NB4 (cell line): ENCODE results near the gene HMX3.

Experiments
- DNase-seq: peaks from one replicate; pipeline ENCODE4 v3.0.0; 2010; ENCODE audit warnings: low read depth
- H3K4me3 ChIP-seq: one replicate; pipeline ENCODE4 v1.5.1; 2011; ENCODE audit warnings: mild to moderate bottlenecking, low read depth, low read length, moderate library complexity
- MYC ChIP-seq: IDR thresholded peaks from 2 replicates; pipeline ENCODE4 v1.6.1; 2011; ENCODE audit warnings: low read depth, low read length
- POLR2A ChIP-seq: IDR thresholded peaks from 2 replicates; pipeline ENCODE4 v1.6.1; 2011; ENCODE audit warnings: mild to moderate bottlenecking; ENCODE audit not compliant: insufficient read length; ENCODE audit errors: extremely low read depth
- TF ChIP-seq, protein P1 (sequence below): IDR thresholded peaks from 2 replicates; pipeline ENCODE4 v1.6.1; 2011; ENCODE audit warnings: low read depth, low read length
- TF ChIP-seq, protein P2 (sequence below): IDR thresholded peaks from one replicate; pipeline ENCODE4 v1.5.1; 2012; ENCODE audit warnings: low read depth, low read length

HMX3 gene

DNA sequence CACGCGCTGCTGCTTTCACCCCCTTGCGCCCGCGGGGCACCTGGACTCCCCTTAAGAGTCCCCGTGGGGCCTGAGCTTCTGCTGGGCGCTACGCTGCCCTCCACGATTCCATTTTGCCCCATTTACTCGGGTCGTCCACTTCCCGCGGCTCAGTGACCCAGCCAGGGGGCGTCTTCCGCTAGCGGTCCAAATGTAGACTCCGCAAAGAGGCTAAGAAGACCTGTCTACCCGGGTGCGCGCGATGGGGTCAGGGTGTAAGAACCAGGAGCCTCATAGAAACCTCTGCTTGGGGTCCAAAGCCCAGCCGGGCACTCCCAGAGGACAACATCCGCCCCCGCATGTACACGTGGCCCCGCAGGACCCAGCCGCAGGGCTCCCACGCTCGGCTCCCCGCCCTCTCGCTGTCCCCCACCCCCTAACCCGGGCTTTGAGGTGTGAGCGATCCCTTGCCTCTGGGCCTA, 7.0 kb downstream of the HMX3 start:
- TF ChIP-seq MYC, result no peak

DNA sequence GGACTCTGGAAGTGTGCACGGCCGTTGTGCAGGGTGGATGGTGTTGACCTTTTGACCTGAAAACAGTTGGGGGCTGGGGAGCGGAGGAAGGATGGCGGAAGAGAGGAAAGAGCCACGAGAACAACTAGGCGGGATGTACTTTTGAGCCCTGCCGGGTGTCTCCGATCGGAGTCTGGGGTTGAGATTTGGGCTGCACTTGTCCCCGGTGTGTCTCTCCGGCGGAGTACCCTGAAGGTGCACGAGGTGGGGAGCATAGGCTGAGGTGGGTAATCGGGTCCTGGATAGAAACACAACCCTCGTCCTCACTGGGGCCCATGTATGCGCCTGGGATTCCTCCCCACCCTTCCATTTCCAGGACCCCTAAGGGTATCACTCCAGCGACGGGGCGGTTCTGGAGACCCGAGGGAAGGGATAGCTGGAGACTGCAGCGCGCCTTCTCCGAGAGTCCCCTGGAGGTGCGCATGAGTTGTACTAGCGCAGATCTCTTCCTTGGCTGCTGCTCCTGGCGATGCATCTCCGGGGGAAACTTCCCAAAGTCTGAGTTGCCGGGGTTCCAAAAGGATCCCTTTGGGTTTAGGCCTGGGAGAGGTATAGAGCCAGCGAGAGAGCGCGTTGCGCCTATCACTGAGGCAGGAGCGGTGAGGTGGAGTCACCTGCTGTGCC, 7.5 kb downstream of the HMX3 start:
- no peak overlapping the region for H3K4me3 ChIP-seq
- TF ChIP-seq, protein P1, sequence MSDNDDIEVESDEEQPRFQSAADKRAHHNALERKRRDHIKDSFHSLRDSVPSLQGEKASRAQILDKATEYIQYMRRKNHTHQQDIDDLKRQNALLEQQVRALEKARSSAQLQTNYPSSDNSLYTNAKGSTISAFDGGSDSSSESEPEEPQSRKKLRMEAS, result no peak
- TF ChIP-seq, protein P2, sequence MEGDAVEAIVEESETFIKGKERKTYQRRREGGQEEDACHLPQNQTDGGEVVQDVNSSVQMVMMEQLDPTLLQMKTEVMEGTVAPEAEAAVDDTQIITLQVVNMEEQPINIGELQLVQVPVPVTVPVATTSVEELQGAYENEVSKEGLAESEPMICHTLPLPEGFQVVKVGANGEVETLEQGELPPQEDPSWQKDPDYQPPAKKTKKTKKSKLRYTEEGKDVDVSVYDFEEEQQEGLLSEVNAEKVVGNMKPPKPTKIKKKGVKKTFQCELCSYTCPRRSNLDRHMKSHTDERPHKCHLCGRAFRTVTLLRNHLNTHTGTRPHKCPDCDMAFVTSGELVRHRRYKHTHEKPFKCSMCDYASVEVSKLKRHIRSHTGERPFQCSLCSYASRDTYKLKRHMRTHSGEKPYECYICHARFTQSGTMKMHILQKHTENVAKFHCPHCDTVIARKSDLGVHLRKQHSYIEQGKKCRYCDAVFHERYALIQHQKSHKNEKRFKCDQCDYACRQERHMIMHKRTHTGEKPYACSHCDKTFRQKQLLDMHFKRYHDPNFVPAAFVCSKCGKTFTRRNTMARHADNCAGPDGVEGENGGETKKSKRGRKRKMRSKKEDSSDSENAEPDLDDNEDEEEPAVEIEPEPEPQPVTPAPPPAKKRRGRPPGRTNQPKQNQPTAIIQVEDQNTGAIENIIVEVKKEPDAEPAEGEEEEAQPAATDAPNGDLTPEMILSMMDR, result no peak
- no peak for TF ChIP-seq POLR2A
- no peak for DNase-seq

More for the DNA sequence above, 7.0 kb downstream of the HMX3 start:
- H3K4me3 ChIP-seq, result no peak overlapping the region
- DNase-seq, result no peak

DNA sequence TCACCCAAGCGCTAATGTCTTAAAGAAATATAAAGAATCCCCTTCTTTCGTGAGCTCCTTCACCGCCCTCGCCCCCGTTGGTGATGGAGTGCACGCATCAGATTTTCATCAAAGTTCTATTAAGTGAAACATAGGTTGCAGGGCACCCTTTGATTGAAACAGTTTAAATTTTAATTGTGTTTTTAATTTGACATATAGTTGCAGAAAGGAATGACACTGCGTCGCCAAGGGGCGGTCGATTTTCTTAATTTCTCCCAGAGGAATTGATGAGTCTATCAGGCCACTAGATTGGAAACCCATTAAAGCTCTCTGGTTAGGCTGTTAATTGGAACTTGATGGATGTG, 8.0 kb downstream of the HMX3 start:
- TF ChIP-seq POLR2A (no peak), MYC (no peak)
- TF ChIP-seq, protein P2, result no peak
- TF ChIP-seq, protein P1, result no peak
- no peak overlapping the region for H3K4me3 ChIP-seq
- no peak for DNase-seq

DNA sequence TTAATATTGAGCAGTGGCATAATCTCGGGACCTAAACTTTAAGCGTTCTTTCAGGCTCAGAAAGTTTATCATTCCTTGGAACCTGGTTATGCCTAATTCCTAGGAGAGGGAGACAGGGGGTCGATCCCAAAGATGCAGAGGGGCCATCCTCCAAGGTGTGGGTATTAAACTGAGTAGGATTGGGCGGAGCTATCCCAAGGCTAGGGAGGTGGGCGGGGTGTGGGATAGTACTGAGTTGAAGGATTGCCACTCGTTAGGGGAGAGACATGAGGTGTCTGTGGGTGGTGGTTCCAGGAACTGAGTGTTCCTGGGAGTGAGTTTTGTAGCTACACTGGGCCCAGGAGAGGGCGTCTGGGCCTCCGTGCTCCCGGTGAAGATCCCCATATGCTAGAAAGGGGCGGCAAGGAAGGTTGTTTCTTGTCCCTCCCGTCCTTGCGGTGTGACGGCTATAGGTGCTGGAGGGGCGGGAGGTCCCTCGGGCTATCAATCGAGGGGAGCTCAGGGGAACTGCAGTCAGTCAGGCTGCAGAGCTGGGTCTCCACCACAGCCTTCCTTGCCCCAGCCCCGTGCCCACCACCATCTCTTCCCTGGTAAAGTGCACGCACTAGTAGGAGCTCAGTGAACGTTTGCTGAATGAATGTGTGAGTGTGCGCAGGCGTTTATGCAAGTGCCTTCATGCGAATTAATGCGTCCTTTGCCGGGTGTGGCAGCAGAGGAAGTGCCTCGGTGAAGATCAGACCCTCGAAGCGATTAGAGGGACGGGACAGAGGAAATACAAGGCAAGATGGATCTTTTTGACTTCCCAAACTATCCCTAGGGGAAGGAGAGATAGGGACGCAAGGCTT, 9.1 kb downstream of the HMX3 start:
- DNase-seq, result peak; percentile 22

DNA sequence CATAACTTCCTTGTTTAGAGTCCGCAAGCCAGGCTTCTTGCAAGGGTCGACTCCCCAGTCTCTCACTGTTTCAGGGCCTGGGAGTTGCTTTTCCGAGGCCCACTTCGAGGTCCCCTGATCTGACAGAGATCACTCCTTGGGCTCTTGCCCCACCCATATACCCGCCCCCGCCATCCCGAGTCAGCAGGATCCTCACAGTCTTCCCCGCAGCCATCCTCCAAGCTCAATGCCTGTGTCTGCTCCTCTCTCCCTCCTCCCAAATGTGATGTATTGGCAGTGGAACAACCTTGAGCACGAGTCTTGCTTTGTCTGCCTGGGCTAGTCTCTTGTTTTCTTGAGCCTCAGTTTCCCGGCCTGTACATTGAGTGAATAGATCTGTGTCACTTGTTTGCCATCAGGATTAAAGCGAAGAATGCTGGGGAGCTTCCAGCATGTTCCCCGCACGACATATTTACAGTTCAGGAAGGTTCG, 9.8 kb downstream of the HMX3 start:
- TF ChIP-seq POLR2A (no peak), MYC (no peak)
- TF ChIP-seq, protein P1, result no peak
- TF ChIP-seq, protein P2, result no peak
- DNase-seq, result no peak
- no peak overlapping the region for H3K4me3 ChIP-seq

More for the DNA sequence above, 9.1 kb downstream of the HMX3 start:
- no peak overlapping the region for H3K4me3 ChIP-seq
- TF ChIP-seq, protein P2, result peak; percentile 7
- TF ChIP-seq MYC, result no peak

DNA sequence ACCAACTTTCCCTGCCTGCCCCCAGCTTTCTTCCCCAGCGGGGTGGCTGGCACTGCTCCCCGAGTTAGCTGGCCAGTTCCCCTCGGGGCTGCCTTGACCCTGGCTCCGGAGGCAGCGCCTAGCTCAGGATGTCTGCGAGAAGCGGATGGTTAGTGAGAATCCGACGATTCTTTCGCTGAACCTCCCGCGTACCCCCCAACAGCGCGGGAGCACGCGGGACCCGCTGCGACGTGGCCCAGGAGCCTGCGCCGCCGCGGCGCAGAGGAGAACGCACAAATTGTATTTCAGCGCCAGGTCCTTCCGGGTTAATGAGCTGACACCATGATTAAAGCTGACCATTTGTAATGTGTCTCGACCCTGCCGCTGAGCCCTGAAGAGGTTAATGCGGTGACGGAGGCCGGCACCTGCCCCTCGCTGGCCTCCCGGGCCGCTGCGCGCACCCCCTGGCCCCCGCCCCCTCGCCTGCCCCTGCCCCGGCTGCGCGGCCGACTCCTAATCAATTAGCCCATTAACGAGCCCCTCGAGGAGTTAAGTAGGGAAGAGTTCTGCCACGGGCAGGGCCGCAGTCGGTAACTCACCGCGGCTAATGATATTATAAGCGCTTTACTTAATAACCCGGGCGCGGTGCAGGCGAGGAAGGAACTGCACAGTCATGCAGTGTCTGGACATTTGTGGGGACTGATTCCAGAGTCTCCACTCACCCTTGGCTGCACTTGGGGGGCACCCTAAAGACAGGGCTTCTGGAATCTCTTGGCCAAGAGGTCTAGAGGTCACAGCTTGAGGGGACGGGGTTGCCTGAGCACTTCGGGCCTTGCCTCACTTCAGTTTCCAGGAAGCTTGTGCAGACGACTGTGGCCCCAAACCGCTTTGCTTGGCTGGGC, 10.5 kb downstream of the HMX3 start:
- DNase-seq, result no peak
- TF ChIP-seq POLR2A, result no peak
- TF ChIP-seq, protein P1, result no peak
- TF ChIP-seq, protein P2, result no peak
- TF ChIP-seq MYC, result no peak
- H3K4me3 ChIP-seq, result no peak overlapping the region
